Hypothalamus (tissue), 51 donors: ENCODE data around the gene EXOSC10.
"Not testable (repeated sequence)": the region's sequence is repeated elsewhere in the genome, so short reads cannot be mapped to it uniquely, and the experiment has no call there.

Source experiments
- DNase-seq, 51 donors: peaks; one replicate each; lab custom pipeline; 2025; lab: John Stamatoyannopoulos, UW

Gene EXOSC10

GRCh38 chr1:11114966-11115365 lies 15.3 kb upstream of the EXOSC10 start:
- no peak for DNase-seq

GRCh38 chr1:11109047-11109760 lies 9.5 kb upstream of the EXOSC10 start:
- DNase-seq = peak in 7 of 51 donors; percentile 9 to 58 (median 17)

GRCh38 chr1:11107599-11107998 lies 7.9 kb upstream of the EXOSC10 start:
- no peak for DNase-seq

GRCh38 chr1:11105586-11105985 lies 5.9 kb upstream of the EXOSC10 start:
- DNase-seq = no peak

GRCh38 chr1:11101347-11101746 lies 1.7 kb upstream of the EXOSC10 start:
- no peak for DNase-seq

- DNase-seq = not testable (repeated sequence)
Measured at GRCh38 chr1:11100806-11101205, 1.1 kb upstream of the EXOSC10 start.

GRCh38 chr1:11100149-11100493 lies 452 bp upstream of the EXOSC10 start:
- DNase-seq = no peak

- DNase-seq = no peak
Measured at GRCh38 chr1:11098931-11099309, 749 bp downstream of the EXOSC10 start.

- DNase-seq = not testable (repeated sequence)
Measured at GRCh38 chr1:11083784-11084183, 15.9 kb downstream of the EXOSC10 start.

- no peak for DNase-seq
Measured at GRCh38 chr1:11080931-11081330, 18.7 kb downstream of the EXOSC10 start.

GRCh38 chr1:11078631-11079030 lies 21.0 kb downstream of the EXOSC10 start:
- no peak for DNase-seq

GRCh38 chr1:11073398-11073797 lies 26.3 kb downstream of the EXOSC10 start:
- DNase-seq = not testable (repeated sequence)

GRCh38 chr1:11072216-11072917 lies 27.3 kb downstream of the EXOSC10 start:
- no peak for DNase-seq

- no peak for DNase-seq
Measured at GRCh38 chr1:11071463-11072215, 28.0 kb downstream of the EXOSC10 start.

- no peak for DNase-seq
Measured at GRCh38 chr1:11070876-11071275, 28.8 kb downstream of the EXOSC10 start.

GRCh38 chr1:11068600-11069473 lies 30.8 kb downstream of the EXOSC10 start:
- peak in 1 of 51 donors; percentile 22 for DNase-seq

- DNase-seq = peak in 12 of 51 donors; percentile 8 to 47 (median 22)
Measured at GRCh38 chr1:11067716-11068599, 31.7 kb downstream of the EXOSC10 start.

GRCh38 chr1:11065796-11066195 lies 33.9 kb downstream of the EXOSC10 start:
- DNase-seq = no peak

GRCh38 chr1:11064942-11065341 lies 34.7 kb downstream of the EXOSC10 start:
- DNase-seq = no peak
